GM18519 (cell line): ENCODE data around the gene CATSPER4.

Source experiments
- ATAC-seq: cut with Tn5 transposase; IDR thresholded peaks from one replicate; pipeline ENCODE4 v1.9.1; 2021; ENCODE audit warnings: mild to moderate bottlenecking, moderate library complexity; ENCODE audit not compliant: unreplicated experiment, low FRiP score

Gene CATSPER4

GRCh38 chr1:26190373-26190987, at the start of gene CATSPER4:
CATSPER4 (plus strand) TSS chr1:26190602; CDS start chr1:26190628, 26 bp downstream.
- no peak for ATAC-seq

DNA sequence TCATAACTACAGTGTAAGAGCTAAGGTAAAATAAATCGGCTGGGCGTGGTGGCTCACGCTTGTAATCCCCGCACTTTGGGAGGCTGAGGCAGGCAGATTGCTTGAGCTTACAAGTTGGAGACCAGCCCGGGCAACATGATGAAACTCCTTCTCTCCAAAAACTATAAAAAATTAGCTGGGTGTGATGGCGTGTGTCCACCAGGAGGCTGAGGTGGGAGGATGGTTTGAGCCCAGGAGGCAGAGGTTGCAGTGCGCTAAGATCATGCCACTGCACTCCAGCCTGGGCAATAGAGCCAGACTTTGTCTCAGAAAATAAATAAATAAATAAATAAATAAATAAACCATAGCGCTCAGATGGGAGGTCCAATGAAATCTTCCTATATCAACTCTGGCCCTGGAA, 48.2 kb upstream of the CATSPER4 start:
- ATAC-seq: no peak

GRCh38 chr1:26145041-26145959, 45.1 kb upstream of the CATSPER4 start:
- no peak for ATAC-seq

GRCh38 chr1:26145960-26146294, 44.5 kb upstream of the CATSPER4 start:
- no peak for ATAC-seq

DNA sequence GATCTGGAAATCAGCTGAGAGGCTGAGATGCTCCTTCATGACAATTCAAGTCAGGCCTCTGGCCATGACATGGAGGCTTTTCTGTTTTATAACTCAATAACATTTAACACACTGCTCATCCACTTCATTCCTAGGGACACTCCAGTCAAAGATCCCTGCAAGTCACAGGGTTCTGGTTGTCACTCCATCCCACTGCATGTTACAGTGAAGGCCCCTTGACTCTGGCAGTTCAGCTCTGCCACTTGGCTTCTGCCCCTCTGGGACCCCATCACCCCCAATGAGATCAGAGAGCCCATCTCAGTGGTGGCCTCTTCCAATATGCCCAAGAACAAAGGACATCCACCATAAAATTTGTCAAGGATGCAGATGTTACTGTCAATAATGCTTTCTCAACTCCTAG, 41.5 kb upstream of the CATSPER4 start:
- ATAC-seq: no peak

DNA sequence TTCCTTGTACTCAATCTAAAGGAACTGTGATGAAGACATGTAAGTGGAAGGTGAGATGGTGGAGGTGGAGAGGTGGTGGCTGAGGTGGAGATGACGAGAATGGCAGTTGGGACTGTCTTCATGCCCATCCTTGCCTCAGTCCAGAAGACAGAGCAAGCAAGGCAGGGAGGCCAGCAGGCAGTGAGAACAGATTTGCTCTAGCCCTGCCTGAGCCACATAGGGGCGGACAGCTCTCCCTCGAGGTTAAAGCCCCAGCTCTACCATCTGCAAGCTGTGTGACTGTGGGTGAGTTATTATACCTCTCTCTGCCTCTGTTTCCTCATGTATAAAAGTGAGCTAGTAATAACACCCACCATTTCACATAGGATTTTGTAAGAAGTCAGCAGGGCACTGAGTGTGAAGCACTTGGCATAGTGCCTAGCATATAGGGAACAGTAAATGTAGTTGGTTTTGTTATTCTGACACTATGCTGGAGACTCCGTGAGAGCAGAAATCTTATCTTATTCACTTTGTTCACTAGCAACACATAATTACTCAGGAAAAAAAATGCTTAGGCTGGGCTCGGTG, 36.4 kb upstream of the CATSPER4 start:
- no peak for ATAC-seq

DNA sequence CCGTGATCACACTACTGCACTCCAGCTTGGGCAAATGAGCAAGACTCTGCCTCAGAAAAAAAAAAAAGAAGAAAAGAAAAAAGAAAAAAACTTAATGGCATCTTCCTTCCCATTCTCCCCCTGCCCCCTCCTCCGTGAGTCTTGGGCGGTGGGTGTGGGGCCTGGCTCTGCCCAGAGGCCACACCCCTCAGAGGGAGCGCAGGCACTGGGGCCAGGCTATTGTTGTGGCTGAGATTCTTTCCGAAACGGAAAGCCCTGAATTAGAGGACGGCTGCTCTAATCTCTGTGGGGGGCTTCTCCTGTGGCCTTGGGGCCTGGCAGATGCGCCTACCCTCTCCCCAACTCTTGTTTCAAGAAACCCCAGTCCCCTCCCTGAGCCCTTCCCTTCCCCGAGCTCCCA, 35.7 kb upstream of the CATSPER4 start:
- no peak for ATAC-seq

DNA sequence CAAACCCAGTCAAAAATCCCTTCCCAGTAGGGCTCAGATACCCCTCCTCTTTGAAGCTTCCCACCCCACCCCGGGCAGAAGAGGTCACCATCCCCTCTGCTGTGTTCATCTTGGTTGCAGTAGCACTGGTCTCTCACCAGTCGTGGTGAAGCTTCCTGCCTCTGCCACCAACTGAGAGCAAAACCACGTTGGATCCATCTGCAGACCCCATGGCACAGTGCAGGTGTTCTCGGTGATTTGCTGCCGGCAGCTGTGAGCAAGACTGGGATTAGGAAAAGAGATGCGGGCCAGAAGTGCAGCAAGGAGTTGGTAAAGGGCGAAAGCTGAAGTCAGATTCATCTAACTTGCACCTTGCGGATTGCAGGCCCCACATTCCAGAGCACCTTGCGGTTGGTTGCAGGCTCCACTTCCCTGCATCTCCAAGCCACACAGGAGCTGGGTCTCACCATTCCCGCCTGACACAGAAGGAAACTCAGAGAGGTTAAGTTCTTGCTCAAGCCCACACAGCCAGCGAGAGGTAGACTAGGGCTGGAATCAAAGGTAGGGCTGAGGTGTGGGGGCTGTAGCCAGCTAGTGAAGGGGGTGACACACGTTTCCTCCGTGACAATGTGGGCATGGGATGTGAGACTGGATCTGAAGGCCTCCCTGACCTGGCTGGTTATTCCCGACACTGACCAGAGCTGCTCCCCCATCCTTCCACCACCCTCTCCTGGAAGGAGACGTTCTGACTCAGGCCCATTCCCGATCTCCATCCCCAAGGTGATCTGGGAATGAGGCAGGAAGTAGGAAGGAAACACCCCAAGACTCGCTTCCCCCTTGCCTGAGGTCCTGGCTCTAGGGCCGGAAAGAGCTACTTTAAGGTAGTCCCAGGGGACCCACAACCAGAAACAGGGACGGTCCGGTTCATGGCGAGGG, 34.8 kb upstream of the CATSPER4 start:
- ATAC-seq: no peak

GRCh38 chr1:26156285-26157038, 33.9 kb upstream of the CATSPER4 start:
- no peak for ATAC-seq

GRCh38 chr1:26158271-26158907, 32.0 kb upstream of the CATSPER4 start:
- ATAC-seq: no peak

DNA sequence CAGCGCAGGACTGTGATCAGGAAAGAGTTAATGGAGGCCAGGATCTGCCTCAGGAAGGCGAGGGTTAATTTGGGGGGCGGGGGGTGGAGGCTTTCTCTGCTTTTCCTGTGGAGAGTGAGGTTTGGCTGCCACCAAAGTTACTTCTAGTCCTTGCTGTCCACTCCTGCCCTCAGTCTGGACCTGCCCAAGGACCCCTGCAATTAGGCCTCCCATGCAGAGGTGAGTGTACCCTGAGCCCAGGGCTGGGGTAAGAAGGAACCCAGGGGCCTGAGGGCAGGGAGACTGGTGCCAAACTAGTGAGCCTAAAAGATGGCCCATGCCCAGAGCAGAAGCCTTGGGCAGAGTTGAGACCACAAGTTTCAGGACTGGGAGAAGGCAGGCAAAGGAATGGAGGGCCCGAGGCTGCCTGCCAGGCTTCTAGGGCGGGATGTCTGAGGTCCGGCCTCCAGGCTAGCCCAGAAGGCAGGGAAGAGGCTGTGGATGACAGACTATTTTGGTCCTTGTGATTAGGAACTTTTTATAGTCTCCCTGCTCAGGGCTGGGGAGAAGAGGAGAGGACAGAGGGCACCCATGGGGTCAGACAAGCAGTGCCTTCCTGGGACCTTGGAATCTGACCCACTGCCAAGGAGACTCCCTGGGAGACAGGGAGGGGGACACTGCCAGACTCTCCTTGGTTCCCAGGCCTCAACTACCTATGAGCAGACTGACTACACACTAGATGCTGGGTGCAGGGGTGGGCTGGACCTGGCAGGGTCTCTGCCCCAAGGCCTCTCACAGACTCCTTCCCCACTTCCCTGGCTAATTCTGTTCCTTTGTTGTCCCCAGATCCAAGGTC, 31.3 kb upstream of the CATSPER4 start, which contains the start of gene FAM110D:
TSS of gene FAM110D (plus strand) at position 172 of the 835 bp plus-strand sequence. CDS start 2,213 bp downstream, outside the sequence.
- no peak for ATAC-seq

DNA sequence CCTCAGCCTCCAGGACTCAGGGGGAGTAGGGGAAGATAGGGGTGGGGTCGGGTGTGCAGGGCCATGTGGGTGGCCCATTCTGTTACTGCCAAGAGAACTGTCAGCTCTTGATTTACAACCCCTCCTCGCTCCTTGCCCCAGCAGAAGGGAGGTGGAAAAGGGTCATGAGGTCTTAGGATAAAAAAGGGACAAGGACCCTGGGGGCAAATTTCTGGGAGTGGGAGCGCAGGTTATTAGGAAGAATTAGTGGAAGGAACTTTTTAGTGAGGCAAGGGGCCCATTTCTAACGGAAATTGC, 30.7 kb upstream of the CATSPER4 start:
- no peak for ATAC-seq

- ATAC-seq: no peak
These were observed 29.6 kb upstream of the CATSPER4 start for GRCh38 chr1:26160527-26161414.

DNA sequence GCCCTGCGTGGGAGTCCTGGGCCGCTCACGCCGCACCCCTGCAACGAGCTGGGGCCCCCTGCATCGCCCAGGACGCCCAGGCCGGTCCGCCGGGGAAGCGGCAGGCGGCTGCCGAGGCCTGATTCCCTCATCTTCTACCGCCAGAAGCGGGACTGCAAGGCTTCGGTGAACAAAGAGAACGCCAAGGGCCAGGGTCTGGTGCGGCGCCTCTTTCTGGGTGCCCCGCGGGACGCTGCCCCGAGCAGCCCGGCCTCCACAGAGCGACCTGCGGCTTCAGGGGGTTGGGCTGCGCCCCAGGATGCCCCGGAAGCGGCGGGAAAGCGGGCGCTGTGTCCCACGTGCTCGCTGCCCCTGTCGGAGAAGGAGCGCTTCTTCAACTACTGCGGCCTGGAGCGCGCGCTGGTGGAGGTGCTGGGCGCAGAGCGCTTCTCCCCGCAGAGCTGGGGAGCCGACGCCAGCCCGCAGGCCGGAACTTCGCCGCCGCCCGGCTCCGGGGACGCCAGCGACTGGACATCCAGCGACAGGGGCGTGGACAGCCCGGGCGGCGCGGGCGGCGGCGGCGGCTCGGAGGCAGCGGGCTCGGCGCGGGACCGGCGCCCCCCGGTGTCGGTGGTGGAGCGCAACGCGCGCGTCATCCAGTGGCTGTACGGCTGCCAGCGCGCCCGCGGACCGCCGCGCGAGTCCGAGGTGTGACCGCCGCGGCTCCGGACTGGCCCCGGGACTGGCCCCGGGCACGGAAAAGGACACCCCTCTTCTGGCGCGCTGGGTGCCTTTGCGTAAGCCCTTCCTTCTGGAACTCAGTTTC, 28.8 kb upstream of the CATSPER4 start:
- no peak for ATAC-seq

- ATAC-seq: no peak
These were observed 28.1 kb upstream of the CATSPER4 start for GRCh38 chr1:26162220-26162709.

DNA sequence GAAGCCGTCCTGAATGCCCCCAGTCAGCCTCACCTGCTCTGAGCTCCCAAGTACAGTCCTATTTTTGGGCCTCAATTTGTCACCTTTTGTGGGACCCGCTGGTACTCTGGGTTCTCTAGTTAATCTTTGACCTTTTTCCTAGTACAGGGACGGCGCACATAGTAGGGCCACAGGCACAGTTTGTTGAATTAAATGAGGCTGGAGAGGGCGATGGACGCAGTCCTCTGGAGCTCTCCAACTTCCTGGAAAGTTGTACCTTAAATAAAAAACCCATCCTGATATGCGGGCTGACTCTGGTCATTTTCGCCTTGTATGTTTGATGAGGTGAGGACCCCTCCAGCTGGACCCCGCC, 26.7 kb upstream of the CATSPER4 start:
- ATAC-seq: no peak
